ENCODE results near the gene CNTNAP2.

CNTNAP2 gene

DNA sequence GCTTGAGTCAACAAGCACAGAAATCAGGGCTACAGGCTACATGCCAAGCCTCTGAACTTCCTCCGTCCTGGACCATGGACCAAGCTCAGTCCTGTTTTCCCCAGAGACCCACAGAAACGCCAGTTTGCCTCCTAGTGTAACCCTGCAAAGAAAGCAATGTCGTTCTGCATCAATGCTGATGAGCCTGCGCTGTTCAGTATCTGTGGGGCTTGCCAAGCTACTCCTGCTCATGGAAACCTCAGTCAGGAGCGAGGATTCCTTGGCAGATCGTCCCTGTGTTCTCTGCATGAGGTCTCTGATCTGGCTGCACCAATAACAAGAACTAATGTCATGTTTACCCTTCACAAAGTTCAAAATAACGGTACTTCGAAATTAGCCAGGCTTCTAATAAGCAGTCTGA is 1978.5 kb downstream of the CNTNAP2 start:
- no peaks in the 10 kb centered on the region for H3K4me1 ChIP-seq (ENCODE audit: control insufficient read depth, insufficient read depth, low read length)
- H3K9ac ChIP-seq (ENCODE audit: low read length): no peak overlapping the region
- no peaks in the 10 kb centered on the region for H3K36me3 ChIP-seq (ENCODE audit: control insufficient read depth, insufficient read depth, low read length)
- no peak overlapping the region for H3K4me3 ChIP-seq (ENCODE audit: low read length)
- no peaks in the 10 kb centered on the region for H3K27me3 ChIP-seq (ENCODE audit: control insufficient read depth, insufficient read depth, low read length)
- no peak overlapping the region for H3K27ac ChIP-seq (ENCODE audit: low read depth, low read length)

DNA sequence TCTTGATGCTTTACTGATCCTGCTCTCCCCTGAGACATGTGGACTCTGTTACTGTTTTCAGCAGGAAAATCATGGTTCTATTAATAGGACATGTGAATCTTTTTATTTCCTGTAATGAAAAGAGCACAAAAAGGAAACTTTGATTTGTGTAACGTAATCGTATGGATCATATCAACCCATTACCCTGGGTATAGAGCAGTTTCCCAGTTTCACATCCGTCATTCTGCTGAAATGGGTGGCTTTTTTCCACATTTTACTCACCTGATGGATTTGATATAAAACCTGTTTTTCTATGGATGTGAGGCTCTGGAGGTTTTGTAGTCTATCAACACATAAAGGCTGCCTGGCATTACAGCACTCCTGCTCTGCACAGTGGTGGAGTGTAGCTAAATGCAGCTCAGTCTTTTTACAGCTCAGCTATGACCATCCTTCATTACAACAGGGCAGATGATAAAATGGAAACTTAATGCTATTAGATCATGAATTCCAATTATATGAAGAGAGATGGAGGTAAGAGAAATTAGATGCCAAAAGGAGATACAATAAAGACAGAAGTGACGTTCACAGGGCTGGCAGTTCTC is 1987.6 kb downstream of the CNTNAP2 start:
- Histone ChIP-seq H3K4me1 (ENCODE audit: control insufficient read depth, insufficient read depth, low read length) (no peaks in the 10 kb centered on the region), H3K27me3 (ENCODE audit: control insufficient read depth, insufficient read depth, low read length) (no peaks in the 10 kb centered on the region), H3K4me3 (ENCODE audit: low read length) (no peak overlapping the region), H3K36me3 (ENCODE audit: control insufficient read depth, insufficient read depth, low read length) (no peaks in the 10 kb centered on the region), H3K9ac (ENCODE audit: low read length) (no peak overlapping the region), H3K27ac (ENCODE audit: low read depth, low read length) (no peak overlapping the region)

DNA sequence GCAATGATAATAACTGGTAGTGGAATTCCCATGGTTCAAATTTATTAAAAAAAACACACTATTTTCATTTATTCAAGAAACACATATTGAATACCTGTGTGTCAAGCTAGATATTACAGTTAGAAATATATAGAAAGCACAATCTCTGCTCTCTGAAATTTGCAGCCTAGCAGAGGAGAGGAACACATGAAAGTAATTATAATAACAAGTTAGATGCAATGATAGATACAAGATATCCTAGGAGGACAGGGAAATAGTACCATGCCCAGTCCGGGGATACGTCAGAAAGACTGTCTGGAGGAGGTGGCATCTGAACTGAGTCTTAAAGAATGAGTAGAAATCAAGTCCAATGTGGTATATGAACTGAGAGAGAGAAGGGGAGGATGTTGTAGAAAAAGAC is 1988.3 kb downstream of the CNTNAP2 start:
- no peak overlapping the region for H3K4me3 ChIP-seq (ENCODE audit: low read length)
- no peak overlapping the region for H3K9ac ChIP-seq (ENCODE audit: low read length)
- H3K4me1 ChIP-seq (ENCODE audit: control insufficient read depth, insufficient read depth, low read length): no peaks in the 10 kb centered on the region
- no peaks in the 10 kb centered on the region for H3K27me3 ChIP-seq (ENCODE audit: control insufficient read depth, insufficient read depth, low read length)
- no peak overlapping the region for H3K27ac ChIP-seq (ENCODE audit: low read depth, low read length)
- H3K36me3 ChIP-seq (ENCODE audit: control insufficient read depth, insufficient read depth, low read length): no peaks in the 10 kb centered on the region

DNA sequence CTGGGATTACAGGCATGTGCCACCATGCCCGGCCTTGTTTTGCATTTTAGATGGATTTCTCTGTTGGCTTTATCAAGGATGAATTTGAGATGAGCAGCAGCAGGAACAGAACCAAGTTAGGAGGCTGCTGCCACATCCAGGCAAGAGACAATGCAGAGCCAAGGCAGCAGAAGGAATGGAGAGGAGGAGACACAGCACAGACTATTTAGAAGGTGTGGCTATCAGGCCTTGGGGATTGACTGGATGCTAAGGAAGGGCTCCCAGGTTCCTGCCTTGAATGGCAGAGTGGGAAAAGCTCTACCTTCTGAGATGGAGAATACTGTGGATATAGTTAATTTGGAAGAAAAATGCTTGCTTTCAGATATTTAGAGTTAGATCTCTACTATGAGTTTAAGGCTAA is 1989.3 kb downstream of the CNTNAP2 start:
- no peak overlapping the region for H3K27ac ChIP-seq (ENCODE audit: low read depth, low read length)
- no peak overlapping the region for H3K9ac ChIP-seq (ENCODE audit: low read length)
- no peaks in the 10 kb centered on the region for H3K4me1 ChIP-seq (ENCODE audit: control insufficient read depth, insufficient read depth, low read length)
- no peak overlapping the region for H3K4me3 ChIP-seq (ENCODE audit: low read length)
- H3K36me3 ChIP-seq (ENCODE audit: control insufficient read depth, insufficient read depth, low read length): no peaks in the 10 kb centered on the region
- H3K27me3 ChIP-seq (ENCODE audit: control insufficient read depth, insufficient read depth, low read length): no peaks in the 10 kb centered on the region

DNA sequence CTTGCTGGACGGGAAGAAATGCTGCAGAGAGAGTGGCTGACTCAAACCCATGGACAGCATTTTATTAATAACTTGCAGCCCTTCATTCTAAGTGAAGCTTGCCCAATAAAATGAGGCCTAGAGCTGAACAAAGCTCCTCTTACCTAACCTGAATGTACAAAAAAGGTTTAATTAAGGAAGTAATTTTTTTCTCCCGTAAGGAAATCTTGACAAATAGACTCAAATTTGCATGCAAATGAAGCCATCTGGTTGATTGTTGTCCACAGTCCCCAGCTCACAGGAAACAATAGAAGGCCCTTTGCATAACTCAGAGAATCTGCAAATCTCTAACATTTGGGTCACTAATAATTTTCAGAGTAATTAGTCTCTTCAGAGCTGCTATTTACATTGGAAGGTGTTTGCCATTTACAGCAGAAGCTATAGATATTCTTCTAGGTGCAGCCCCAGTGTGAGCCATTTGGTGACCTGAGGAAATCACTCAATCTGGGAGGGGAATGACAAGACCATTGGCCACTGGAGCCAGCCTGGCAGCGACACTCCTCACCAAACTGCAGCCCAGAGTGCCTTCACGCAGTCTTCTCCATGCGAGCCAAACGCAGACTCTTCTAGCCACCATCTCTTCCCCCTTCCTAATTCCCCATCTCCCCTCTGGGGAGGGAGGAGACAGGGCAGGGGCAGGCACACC is 1991.0 kb downstream of the CNTNAP2 start:
- Histone ChIP-seq H3K27ac (ENCODE audit: low read depth, low read length) (no peak overlapping the region), H3K4me1 (ENCODE audit: control insufficient read depth, insufficient read depth, low read length) (no peaks in the 10 kb centered on the region), H3K4me3 (ENCODE audit: low read length) (no peak overlapping the region), H3K27me3 (ENCODE audit: control insufficient read depth, insufficient read depth, low read length) (no peaks in the 10 kb centered on the region), H3K36me3 (ENCODE audit: control insufficient read depth, insufficient read depth, low read length) (no peaks in the 10 kb centered on the region), H3K9ac (ENCODE audit: low read length) (no peak overlapping the region)

DNA sequence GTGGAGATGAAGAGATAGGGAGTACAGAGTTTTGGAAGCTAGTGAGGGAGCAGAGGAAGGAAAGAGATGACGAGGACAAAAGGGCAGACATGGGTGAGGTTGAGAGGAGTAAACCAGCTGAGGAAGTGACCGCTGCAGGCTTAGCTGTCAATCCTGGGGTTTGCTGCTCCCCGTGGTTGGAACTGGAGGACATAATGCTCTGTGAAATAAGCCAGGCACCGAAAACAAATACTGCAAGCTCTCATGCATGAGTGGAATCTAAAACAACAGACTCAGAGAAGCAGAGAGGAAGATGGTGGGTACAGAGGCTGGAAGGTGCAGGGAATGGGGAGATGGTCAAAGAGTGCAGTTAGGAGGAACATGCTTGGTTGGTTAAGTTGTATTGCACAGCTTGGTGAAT is 1991.8 kb downstream of the CNTNAP2 start:
- Histone ChIP-seq H3K36me3 (ENCODE audit: control insufficient read depth, insufficient read depth, low read length) (no peaks in the 10 kb centered on the region), H3K27ac (ENCODE audit: low read depth, low read length) (no peak overlapping the region), H3K27me3 (ENCODE audit: control insufficient read depth, insufficient read depth, low read length) (no peaks in the 10 kb centered on the region), H3K4me3 (ENCODE audit: low read length) (no peak overlapping the region), H3K4me1 (ENCODE audit: control insufficient read depth, insufficient read depth, low read length) (no peaks in the 10 kb centered on the region), H3K9ac (ENCODE audit: low read length) (no peak overlapping the region)

DNA sequence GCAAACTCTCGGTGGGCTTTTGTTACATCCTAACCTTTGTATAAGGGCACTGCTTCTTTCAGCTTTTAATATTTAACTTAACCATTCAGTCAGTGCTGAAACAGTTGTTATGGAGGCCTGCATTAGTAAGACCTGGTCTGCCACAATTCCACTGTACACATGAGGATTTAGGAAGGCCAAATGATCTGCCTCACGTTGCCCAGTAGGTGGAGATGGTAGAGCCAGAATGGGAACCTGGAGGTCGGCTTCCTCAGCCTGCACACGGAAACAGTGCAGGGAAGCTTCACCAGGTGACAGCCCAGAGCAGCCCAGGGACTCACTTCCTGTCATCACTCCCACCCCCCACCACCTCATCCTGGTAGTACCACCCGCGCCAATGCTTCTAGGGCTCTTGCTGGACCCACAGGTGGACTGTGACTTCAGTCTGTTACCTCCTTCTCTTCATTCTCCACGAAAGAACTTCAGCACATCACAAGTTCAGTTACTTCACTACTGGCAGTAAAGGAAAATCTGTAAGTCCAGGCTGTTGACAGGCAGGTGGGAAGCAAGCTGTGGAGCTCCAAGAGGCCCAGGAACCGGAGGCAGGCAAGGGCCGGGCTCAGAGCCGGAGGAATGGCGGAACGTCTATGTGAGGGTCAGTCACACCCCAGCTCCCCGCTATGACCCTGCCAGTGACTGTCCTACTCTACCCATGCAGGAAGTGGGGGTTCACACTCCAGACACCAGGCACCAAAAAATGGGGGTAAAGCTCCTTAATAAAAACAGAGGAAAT is 1993.7 kb downstream of the CNTNAP2 start:
- H3K4me1 ChIP-seq (ENCODE audit: control insufficient read depth, insufficient read depth, low read length): no peaks in the 10 kb centered on the region
- no peak overlapping the region for H3K4me3 ChIP-seq (ENCODE audit: low read length)
- no peaks in the 10 kb centered on the region for H3K27me3 ChIP-seq (ENCODE audit: control insufficient read depth, insufficient read depth, low read length)
- no peak overlapping the region for H3K27ac ChIP-seq (ENCODE audit: low read depth, low read length)
- H3K36me3 ChIP-seq (ENCODE audit: control insufficient read depth, insufficient read depth, low read length): no peaks in the 10 kb centered on the region
- no peak overlapping the region for H3K9ac ChIP-seq (ENCODE audit: low read length)

DNA sequence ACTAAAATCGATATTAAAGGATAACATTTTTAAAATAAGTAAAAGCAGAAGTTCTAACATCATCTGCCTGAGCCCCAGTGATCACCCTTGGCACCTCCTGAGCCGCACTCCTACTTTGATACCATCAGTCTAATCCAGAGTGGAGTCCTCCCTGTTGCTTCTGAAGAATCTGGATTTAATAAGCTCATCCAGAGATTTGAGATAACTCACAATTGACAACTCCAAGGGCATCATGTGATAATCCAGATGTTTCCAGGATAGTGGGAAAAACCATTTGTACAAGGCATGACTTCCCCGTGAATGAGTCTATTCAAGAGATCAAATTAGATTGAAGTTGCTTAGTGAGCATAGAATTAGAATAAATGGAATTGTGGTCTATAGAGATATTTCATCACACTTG is 1998.2 kb downstream of the CNTNAP2 start:
- no peaks in the 10 kb centered on the region for H3K4me1 ChIP-seq (ENCODE audit: control insufficient read depth, insufficient read depth, low read length)
- H3K27me3 ChIP-seq (ENCODE audit: control insufficient read depth, insufficient read depth, low read length): no peaks in the 10 kb centered on the region
- no peak overlapping the region for H3K27ac ChIP-seq (ENCODE audit: low read depth, low read length)
- H3K9ac ChIP-seq (ENCODE audit: low read length): no peak overlapping the region
- H3K4me3 ChIP-seq (ENCODE audit: low read length): no peak overlapping the region
- H3K36me3 ChIP-seq (ENCODE audit: control insufficient read depth, insufficient read depth, low read length): no peaks in the 10 kb centered on the region

DNA sequence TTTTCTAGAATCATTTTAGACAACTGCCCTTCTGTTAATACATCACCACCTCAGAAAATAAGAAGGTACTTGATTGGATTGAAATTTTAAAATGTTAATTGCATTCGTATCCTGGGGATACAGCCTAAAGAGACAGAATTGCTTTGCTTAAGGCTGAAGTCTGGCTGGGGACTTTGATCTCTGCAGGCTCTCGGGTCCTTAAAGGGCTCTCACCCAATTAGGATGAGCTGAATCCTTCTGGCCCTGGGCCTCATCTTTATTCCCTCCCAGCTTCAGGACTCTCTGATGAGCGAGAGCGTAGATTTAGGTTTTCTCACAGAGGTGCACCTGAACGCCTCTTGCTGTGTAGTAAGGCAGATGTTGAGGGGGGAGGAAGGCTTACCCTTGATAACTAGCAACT is 1998.7 kb downstream of the CNTNAP2 start:
- H3K4me3 ChIP-seq (ENCODE audit: low read length): no peak overlapping the region
- H3K27me3 ChIP-seq (ENCODE audit: control insufficient read depth, insufficient read depth, low read length): no peaks in the 10 kb centered on the region
- no peaks in the 10 kb centered on the region for H3K36me3 ChIP-seq (ENCODE audit: control insufficient read depth, insufficient read depth, low read length)
- H3K4me1 ChIP-seq (ENCODE audit: control insufficient read depth, insufficient read depth, low read length): no peaks in the 10 kb centered on the region
- no peak overlapping the region for H3K9ac ChIP-seq (ENCODE audit: low read length)
- H3K27ac ChIP-seq (ENCODE audit: low read depth, low read length): no peak overlapping the region

DNA sequence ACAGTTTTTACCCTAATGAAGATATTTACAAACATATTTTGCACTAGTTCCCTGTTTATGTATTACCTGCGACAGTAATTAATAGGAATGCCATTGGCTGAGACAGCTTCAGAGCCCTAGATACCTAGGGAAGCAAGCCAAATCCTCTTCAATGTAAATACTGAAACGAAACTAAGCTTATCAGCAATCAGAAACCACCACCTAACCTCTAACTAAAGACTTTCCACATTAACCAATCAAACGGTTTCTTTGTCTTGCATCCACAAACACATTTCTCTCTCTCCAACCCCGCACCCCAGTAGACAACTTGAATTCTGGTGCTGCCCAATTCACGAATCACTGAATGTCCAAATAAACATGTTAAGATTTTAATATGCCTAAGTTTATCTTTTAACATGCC is 1999.6 kb downstream of the CNTNAP2 start:
- Histone ChIP-seq H3K9ac (ENCODE audit: low read length) (no peak overlapping the region), H3K36me3 (ENCODE audit: control insufficient read depth, insufficient read depth, low read length) (no peaks in the 10 kb centered on the region), H3K27me3 (ENCODE audit: control insufficient read depth, insufficient read depth, low read length) (no peaks in the 10 kb centered on the region), H3K27ac (ENCODE audit: low read depth, low read length) (no peak overlapping the region), H3K4me1 (ENCODE audit: control insufficient read depth, insufficient read depth, low read length) (no peaks in the 10 kb centered on the region), H3K4me3 (ENCODE audit: low read length) (no peak overlapping the region)

DNA sequence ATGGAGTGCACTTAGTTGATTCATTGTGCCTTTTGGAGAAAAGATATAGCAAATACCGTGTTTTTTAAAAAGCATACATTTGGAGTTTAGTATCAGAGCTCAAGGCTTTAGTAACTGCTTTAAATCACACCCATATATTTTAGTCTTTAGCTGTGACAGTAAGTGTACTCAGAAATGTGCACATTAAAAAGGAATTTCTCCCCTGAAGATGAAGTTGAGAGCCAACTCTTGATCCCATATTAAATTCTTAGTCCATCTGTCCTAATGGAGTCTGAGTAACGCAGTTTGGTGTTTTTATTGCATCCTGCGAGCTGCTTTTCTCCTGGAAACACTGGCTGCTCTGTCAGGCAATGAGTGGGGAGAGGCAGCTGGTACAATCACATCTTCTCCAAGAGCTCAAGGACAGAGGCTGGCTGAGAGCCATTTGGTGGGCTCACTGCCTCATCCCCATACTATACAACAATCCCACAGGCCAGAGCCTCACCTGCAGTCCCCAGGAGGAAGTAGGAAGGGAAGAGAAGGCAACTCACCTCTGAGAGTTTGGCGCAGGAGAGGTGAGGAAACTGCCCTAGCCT is 2000.3 kb downstream of the CNTNAP2 start:
- Histone ChIP-seq H3K4me1 (ENCODE audit: control insufficient read depth, insufficient read depth, low read length) (no peaks in the 10 kb centered on the region), H3K27ac (ENCODE audit: low read depth, low read length) (no peak overlapping the region), H3K4me3 (ENCODE audit: low read length) (no peak overlapping the region), H3K9ac (ENCODE audit: low read length) (no peak overlapping the region), H3K36me3 (ENCODE audit: control insufficient read depth, insufficient read depth, low read length) (no peaks in the 10 kb centered on the region), H3K27me3 (ENCODE audit: control insufficient read depth, insufficient read depth, low read length) (no peaks in the 10 kb centered on the region)

DNA sequence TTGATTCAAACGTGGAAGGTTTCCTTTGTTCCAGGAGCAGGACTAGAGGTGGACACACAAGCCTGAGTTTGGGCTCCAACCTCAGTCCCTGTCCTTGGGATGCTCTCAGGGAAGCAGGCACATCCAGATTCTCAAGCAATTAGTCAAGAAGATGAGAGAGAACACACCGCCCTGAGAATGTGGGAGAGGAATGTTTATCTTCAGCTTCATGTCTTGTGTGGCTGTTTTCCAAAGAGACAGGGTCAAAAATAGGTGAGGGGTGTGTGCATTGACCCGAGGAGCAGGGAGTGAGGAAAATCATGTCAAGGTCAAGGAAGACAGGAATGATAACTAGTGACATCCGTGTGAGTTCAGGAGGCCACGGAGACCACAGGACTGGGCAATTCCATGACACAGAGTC is 2001.8 kb downstream of the CNTNAP2 start:
- H3K9ac ChIP-seq (ENCODE audit: low read length): no peak overlapping the region
- no peak overlapping the region for H3K27ac ChIP-seq (ENCODE audit: low read depth, low read length)
- no peaks in the 10 kb centered on the region for H3K4me1 ChIP-seq (ENCODE audit: control insufficient read depth, insufficient read depth, low read length)
- H3K27me3 ChIP-seq (ENCODE audit: control insufficient read depth, insufficient read depth, low read length): no peaks in the 10 kb centered on the region
- no peaks in the 10 kb centered on the region for H3K36me3 ChIP-seq (ENCODE audit: control insufficient read depth, insufficient read depth, low read length)
- H3K4me3 ChIP-seq (ENCODE audit: low read length): no peak overlapping the region
